K562 (cell line): ENCODE data around the gene C2CD4D. TPM values are rescaled to one million over a fixed set of nuclear protein-coding genes. Genes with fewer than 3 reads are reported as not detected.
A peak's percentile ranks its signal among the peaks of the same experiment; 100 is the strongest.

Experiments used
- CCNT2 ChIP-seq: IDR thresholded peaks from 2 replicates; pipeline ENCODE4 v1.6.1; 2011; ENCODE audit warnings: borderline replicate concordance, low read depth, mild to moderate bottlenecking, moderate library complexity, mixed read lengths, low read length; ENCODE audit not compliant: insufficient read length; ENCODE audit errors: extremely low read depth
- COPS2 ChIP-seq: fragments of 450-650 bp; conservative IDR thresholded peaks from 2 replicates; pipeline ENCODE4 v1.6.1; 2016; ENCODE audit warnings: mild to moderate bottlenecking, moderate library complexity
- FOXM1 ChIP-seq, 2 experiments: fragments of 450-650 bp in 1 of 2; sonication (generic) in 1 of 2; formaldehyde crosslinking in 1 of 2; IDR thresholded peaks; 2 replicates each; pipeline versions ENCODE4 v1.6.1 to v1.9.0; 2017 to 2022; ENCODE audit warnings: low read depth in 2 of 2, mild to moderate bottlenecking in 2 of 2, missing genetic modification reagents in 1 of 2, moderate library complexity in 1 of 2
- FOXP1 ChIP-seq: sonication (generic); formaldehyde crosslinking; IDR thresholded peaks from 2 replicates; pipeline ENCODE4 v1.8.0; 2022; ENCODE audit warnings: mild to moderate bottlenecking, missing genetic modification reagents
- MEF2D ChIP-seq: conservative IDR thresholded peaks from 2 replicates; pipeline ENCODE4 v1.6.1; 2016; ENCODE audit warnings: low read depth, missing genetic modification characterization, missing compliant biosample characterization
- TOE1 ChIP-seq, 2 experiments: fragments of 450-650 bp in 1 of 2; sonication (generic) in 1 of 2; formaldehyde crosslinking in 1 of 2; IDR thresholded peaks; 2 replicates each; pipeline versions ENCODE4 v1.7.1 to v1.8.0; 2016 to 2022; ENCODE audit warnings: borderline replicate concordance in 2 of 2, mild to moderate bottlenecking in 2 of 2, antibody characterized with exemption in 1 of 2, inconsistent platforms in 1 of 2, low read depth in 1 of 2, missing genetic modification reagents in 1 of 2, moderate library complexity in 1 of 2
- ZFP1 ChIP-seq: fragments of 450-650 bp; formaldehyde crosslinking; IDR thresholded peaks from 2 replicates; pipeline ENCODE4 v1.4.0; 2020; ENCODE audit warnings: mild to moderate bottlenecking, mixed read lengths
- ZNF165 ChIP-seq: fragments of 250-450 bp; sonication (Bioruptor Pico); IDR thresholded peaks from 2 replicates; pipeline ENCODE4 v1.4.0; 2020; ENCODE audit warnings: borderline replicate concordance
- ZNF324 ChIP-seq: fragments of 250-450 bp; sonication (Bioruptor Pico); IDR thresholded peaks from 2 replicates; pipeline ENCODE4 v1.4.0; 2020; ENCODE audit warnings: mild to moderate bottlenecking
- ZNF507 ChIP-seq: conservative IDR thresholded peaks from 2 replicates; pipeline ENCODE4 v1.6.1; 2017; ENCODE audit warnings: missing genetic modification characterization, missing compliant biosample characterization
- ZNF584 ChIP-seq: fragments of 200-800 bp; sonication (Bioruptor generic); IDR thresholded peaks from 2 replicates; pipeline ENCODE4 v1.6.1; 2016; ENCODE audit warnings: low read depth, mild to moderate bottlenecking, missing genetic modification characterization, missing compliant biosample characterization
- ZNF668 ChIP-seq: fragments of 250-450 bp; sonication (Bioruptor Pico); IDR thresholded peaks from 2 replicates; pipeline ENCODE4 v1.8.0; 2022; ENCODE audit warnings: mild to moderate bottlenecking, inconsistent platforms
- polyA plus RNA-seq, 8 experiments: library from polyadenylated mRNA; depleted of rRNA in 4 of 8; stranded (reverse) in 5 of 8; unstranded in 3 of 8; fragments of >200 nt; fragmentation: Nextera tagmentation in 2 of 8; fragmentation: Illumina TruSeq in 1 of 8; extraction: Ambion mirVana in 2 of 8; extraction: Trizol in 1 of 8; gene quantifications; 2 replicates each; pipeline versions ENCODE4 v1.2.1 to v1.2.3, GENCODE V29; 2011 to 2014; ENCODE audit warnings: inconsistent platforms in 1 of 8, missing spikeins in 1 of 8
- total RNA-seq, 7 experiments: library from RNA; depleted of rRNA in 6 of 7; stranded (reverse); fragments of >200 nt in 6 of 7; fragmentation: Illumina TruSeq in 2 of 7; extraction: Trizol in 2 of 7; gene quantifications; 2 replicates each; pipeline versions ENCODE4 v1.2.1 to v1.2.3, GENCODE V29; 2011 to 2021; ENCODE audit warnings: low replicate concordance in 1 of 7
- TF ChIP-seq, protein P1 (sequence below): fragments of 250-450 bp; sonication (Bioruptor Pico); IDR thresholded peaks from 2 replicates; pipeline ENCODE4 v1.8.0; 2022; ENCODE audit warnings: moderate library complexity, mild to moderate bottlenecking, inconsistent platforms
- TF ChIP-seq, protein P2 (sequence below): fragments of 250-450 bp; sonication (Bioruptor Pico); IDR thresholded peaks from 2 replicates; pipeline ENCODE4 v1.5.0; 2021
- TF ChIP-seq, protein P3 (sequence below): fragments of 250-450 bp; sonication (Bioruptor Pico); IDR thresholded peaks from 2 replicates; pipeline ENCODE4 v1.5.0; 2022; ENCODE audit warnings: mild to moderate bottlenecking
- TF ChIP-seq, protein P4 (sequence below), 2 experiments: fragments of 200-800 bp in 1 of 2; sonication (Bioruptor generic) in 1 of 2; sonication (generic) in 1 of 2; formaldehyde crosslinking in 1 of 2; IDR thresholded peaks in 1 of 2; conservative IDR thresholded peaks in 1 of 2; 2 replicates each; pipeline versions ENCODE4 v1.5.0 to v1.6.1; 2016 to 2020; ENCODE audit warnings: missing compliant biosample characterization in 1 of 2, missing genetic modification characterization in 1 of 2, missing genetic modification reagents in 1 of 2
- TF ChIP-seq, protein P5 (sequence below): sonication (generic); formaldehyde crosslinking; IDR thresholded peaks from 2 replicates; pipeline ENCODE4 v1.8.0; 2022; ENCODE audit warnings: mild to moderate bottlenecking, missing genetic modification reagents

Gene C2CD4D
- total and polyA plus RNA-seq, 9 of the 15 experiments (the other 6 are each of a cell fraction or from before 2014, with no cell fraction given) = not detected

DNA sequence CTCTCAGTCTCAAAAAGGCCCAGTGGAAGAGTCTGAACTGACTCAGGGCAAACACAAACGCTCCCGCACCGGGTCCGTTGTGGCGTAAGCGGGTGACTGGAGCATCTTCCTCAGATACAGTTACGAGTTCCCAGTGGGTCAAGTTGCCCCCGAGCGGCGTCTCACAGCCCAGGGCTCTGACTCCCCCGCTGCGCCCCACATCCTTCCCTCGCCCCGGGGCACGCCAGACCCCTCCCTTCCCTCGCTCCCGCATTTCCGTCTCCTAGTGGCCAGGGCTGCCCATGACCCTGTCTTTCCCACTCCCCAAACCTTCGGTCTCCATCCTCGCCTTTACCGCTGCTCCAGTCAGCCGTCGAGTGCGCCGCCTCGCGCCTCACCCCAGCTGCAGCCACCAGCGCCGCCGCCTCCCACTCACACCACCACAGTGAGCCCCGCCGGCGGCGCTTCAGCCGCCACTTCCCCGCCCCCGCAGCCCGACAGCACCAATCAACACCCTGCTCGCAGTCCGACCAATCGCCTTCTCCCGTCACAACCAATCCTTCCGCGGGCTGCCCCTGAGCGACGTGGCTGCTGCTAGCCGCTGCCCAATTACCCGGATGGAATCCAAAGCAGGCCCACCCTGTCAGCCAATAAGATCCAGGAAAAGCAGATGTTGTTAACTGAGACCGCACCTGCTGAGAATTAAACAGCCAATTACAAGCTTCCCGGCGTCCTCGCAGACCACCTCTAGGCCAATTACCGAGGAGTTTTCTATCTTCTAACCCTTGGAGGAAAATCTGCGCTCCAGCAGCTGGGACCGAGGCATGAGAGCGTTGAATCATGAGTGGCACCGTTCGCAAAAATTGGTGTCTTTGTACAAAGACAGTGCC lies 49.3 kb downstream of the C2CD4D start, which contains the start of gene TDRKH (continued):
- TF ChIP-seq, protein P1, sequence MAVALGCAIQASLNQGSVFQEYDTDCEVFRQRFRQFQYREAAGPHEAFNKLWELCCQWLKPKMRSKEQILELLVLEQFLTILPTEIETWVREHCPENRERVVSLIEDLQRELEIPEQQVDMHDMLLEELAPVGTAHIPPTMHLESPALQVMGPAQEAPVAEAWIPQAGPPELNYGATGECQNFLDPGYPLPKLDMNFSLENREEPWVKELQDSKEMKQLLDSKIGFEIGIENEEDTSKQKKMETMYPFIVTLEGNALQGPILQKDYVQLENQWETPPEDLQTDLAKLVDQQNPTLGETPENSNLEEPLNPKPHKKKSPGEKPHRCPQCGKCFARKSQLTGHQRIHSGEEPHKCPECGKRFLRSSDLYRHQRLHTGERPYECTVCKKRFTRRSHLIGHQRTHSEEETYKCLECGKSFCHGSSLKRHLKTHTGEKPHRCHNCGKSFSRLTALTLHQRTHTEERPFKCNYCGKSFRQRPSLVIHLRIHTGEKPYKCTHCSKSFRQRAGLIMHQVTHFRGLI (CRISPR knock-in tag) = no peak
- TF ChIP-seq FOXP1 (CRISPR knock-in tag) (peak; percentile 80), ZNF507 (no peak), FOXM1 (IDR thresholded peaks at IDR 0.05; ENCODE audit: low read depth) (peak; percentile 71; the same call in 1 of the 2 replicates), FOXM1 (CRISPR knock-in tag; IDR thresholded peaks at IDR 0.05; ENCODE audit: low read depth) (no peak), TOE1 (IDR thresholded peaks at IDR 0.05; ENCODE audit: borderline replicate concordance) (peak; percentile 80), TOE1 (CRISPR knock-in tag; IDR thresholded peaks at IDR 0.05; ENCODE audit: borderline replicate concordance, low read depth) (0 out of 2 replicates have a peak, but pooled peaks have one; percentile 73), ZFP1 (CRISPR knock-in tag) (no peak), ZNF668 (CRISPR knock-in tag) (no peak), CCNT2 (peak; percentile 84), ZNF324 (no peak), MEF2D (tag) (no peak), ZNF584 (CRISPR knock-in tag) (no peak; the same call in 1 of the 2 replicates), ZNF165 (CRISPR knock-in tag) (no peak), COPS2 (no peak)
- TF ChIP-seq, protein P2, sequence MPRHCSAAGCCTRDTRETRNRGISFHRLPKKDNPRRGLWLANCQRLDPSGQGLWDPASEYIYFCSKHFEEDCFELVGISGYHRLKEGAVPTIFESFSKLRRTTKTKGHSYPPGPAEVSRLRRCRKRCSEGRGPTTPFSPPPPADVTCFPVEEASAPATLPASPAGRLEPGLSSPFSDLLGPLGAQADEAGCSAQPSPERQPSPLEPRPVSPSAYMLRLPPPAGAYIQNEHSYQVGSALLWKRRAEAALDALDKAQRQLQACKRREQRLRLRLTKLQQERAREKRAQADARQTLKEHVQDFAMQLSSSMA = no peak
- TF ChIP-seq, protein P3, sequence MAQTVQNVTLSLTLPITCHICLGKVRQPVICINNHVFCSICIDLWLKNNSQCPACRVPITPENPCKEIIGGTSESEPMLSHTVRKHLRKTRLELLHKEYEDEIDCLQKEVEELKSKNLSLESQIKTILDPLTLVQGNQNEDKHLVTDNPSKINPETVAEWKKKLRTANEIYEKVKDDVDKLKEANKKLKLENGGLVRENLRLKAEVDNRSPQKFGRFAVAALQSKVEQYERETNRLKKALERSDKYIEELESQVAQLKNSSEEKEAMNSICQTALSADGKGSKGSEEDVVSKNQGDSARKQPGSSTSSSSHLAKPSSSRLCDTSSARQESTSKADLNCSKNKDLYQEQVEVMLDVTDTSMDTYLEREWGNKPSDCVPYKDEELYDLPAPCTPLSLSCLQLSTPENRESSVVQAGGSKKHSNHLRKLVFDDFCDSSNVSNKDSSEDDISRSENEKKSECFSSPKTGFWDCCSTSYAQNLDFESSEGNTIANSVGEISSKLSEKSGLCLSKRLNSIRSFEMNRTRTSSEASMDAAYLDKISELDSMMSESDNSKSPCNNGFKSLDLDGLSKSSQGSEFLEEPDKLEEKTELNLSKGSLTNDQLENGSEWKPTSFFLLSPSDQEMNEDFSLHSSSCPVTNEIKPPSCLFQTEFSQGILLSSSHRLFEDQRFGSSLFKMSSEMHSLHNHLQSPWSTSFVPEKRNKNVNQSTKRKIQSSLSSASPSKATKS = no peak
- TF ChIP-seq, protein P4, sequence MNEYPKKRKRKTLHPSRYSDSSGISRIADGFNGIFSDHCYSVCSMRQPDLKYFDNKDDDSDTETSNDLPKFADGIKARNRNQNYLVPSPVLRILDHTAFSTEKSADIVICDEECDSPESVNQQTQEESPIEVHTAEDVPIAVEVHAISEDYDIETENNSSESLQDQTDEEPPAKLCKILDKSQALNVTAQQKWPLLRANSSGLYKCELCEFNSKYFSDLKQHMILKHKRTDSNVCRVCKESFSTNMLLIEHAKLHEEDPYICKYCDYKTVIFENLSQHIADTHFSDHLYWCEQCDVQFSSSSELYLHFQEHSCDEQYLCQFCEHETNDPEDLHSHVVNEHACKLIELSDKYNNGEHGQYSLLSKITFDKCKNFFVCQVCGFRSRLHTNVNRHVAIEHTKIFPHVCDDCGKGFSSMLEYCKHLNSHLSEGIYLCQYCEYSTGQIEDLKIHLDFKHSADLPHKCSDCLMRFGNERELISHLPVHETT (CRISPR knock-in tag; conservative IDR thresholded peaks at IDR 0.05 in 1 of 2, IDR thresholded peaks at IDR 0.05 in 1 of 2) = peak in 1 of 2 experiments; percentile 91; a peak in 2 of 4 replicates
- TF ChIP-seq, protein P5, sequence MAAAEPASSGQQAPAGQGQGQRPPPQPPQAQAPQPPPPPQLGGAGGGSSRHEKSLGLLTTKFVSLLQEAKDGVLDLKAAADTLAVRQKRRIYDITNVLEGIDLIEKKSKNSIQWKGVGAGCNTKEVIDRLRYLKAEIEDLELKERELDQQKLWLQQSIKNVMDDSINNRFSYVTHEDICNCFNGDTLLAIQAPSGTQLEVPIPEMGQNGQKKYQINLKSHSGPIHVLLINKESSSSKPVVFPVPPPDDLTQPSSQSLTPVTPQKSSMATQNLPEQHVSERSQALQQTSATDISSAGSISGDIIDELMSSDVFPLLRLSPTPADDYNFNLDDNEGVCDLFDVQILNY = peak; percentile 91
